ENCODE measurements around the gene PRKD1.
"Not testable (repeated sequence)": the region's sequence is repeated elsewhere in the genome, so short reads cannot be mapped to it uniquely, and the experiment has no call there.

The PRKD1 gene

DNA sequence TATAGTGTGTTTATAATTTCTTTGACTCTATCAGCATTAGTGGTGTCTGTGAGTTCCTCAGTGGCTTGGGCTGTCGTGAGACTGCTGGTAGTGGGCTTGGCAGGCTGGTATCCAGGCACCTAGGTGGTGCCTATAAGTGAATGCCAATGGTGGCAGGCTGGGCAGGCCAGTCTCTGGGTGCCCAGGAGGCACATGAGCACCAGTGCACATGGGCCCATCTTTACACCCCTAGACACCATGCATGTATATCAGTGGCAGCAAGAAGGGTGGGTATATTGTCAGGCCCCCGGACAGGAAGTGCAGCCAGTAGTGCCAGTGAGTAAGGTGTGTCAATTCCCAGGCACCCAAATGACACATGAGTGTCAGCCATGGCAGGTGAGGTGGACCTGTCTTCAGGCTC, 138.2 kb downstream of the PRKD1 start:
- no peak for DNase-seq

DNA sequence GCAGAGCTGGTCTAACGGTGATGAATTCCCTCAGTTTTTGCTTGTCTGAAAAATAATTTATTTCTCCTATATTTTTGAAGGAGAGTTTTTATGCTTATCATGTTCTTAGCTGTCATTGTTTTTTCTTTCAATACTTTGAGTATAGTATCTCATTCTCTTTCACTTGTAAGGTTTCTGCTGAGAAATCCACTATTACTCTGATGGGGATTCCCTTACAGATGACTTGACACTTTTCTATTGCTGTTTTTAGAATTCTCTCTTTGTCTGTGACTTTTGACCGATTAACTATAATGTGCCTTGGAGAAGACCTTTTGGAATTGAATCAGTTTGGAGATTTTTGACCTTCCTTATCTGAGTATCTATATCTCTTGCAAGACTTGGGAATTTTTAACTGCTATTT, 139.6 kb downstream of the PRKD1 start:
- no peak for DNase-seq

DNA sequence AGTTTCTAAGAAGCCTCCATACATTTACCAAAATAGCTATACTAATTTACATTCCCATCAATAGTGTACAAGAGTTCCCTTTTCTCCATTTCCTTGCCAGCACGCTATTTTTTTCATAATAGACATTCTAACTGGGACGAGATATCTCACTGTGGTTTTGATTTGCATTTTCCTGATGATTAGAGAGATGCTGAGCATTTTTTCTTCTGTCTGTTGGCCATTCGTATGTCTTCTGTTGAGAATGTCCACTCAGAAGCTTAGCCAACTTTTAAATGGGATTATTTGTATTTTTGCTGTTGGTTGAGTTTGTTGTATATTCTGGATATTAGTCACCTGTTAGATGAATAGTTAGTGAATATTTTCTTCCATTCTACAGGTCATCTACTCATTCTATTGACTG, 144.1 kb downstream of the PRKD1 start:
- DNase-seq: no peak

DNA sequence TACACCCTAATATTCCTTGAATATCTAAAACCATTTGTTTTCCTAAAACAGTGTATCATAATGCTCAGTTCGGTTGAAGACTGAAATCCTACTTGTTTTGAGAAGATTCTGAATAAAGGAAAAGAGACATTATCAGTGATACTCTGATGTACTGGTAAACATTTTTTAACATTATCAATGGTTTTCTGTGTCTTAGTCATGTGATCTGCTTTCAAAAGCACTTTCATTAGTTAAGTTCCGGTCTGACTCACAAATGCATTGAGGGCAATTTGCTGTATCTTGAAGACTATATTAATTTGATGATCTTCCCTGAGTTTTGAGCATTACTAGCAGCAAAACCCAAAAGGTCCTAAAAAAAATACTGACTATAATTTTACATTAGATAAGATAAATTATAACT, 145.6 kb downstream of the PRKD1 start:
- no peak for DNase-seq

DNA sequence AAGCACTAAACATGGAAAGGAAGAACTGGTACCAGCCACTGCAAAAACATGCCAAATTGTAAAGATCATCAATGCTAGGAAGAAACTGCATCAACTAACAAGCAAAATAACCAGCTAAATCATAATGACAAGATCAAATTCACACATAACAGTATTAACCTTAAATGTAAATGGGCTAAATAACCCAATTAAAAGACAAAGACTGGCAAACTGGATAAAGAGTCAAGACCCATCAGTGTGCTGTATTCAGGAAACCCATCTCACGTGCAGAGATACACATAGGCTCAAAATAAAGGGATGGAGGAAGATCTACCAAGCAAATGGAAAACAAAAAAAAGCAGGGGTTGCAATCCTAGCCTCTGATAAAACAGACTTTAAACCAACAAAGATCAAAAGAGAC, 150.5 kb downstream of the PRKD1 start:
- DNase-seq: not testable (repeated sequence)

DNA sequence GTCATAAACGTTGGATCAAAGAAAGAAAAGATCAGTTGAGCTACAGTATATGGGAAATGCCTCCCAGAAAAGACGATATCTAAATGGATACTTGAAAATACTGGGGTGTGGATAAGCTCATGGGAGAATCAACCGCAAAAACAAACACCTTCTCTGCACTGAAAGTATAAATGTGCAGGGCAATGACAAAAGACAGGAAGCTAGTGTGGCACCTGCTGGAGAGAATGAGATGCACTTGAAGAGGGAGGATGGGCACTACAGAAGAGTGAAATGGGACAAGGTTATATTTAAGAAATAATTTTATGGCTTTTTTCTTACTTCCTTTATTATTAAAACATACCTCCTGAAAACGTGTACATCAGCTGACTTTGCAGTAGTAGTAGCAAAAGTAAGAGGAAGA, 153.7 kb downstream of the PRKD1 start:
- DNase-seq: no peak

DNA sequence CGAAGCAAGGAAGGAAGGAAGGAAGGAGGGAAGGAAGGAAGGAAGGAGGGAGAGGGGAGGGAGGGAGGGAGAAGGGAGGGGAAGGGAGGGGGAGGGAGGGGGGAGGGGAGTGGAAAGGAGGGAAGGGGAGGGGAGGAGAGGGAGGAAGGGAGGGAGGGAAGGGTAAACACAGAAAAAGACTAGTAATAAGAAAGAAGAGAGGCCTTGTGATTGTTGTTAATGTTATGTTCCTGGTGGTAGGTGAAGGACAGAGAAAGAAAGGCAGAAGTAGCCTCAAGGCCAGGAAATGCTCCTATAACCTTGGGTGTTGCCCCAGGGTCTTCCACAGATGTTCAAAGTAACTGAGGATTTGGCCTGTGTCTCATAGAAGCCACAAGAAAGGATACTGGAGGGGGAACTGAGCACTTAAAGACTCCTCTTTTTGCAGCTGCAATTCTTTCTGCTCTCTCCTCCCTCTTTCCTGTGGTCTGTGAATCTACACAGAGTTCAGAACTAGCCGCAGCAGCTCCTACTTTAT, 164.2 kb downstream of the PRKD1 start:
- peak in 1 of 2 experiments; percentile 13 for DNase-seq

DNA sequence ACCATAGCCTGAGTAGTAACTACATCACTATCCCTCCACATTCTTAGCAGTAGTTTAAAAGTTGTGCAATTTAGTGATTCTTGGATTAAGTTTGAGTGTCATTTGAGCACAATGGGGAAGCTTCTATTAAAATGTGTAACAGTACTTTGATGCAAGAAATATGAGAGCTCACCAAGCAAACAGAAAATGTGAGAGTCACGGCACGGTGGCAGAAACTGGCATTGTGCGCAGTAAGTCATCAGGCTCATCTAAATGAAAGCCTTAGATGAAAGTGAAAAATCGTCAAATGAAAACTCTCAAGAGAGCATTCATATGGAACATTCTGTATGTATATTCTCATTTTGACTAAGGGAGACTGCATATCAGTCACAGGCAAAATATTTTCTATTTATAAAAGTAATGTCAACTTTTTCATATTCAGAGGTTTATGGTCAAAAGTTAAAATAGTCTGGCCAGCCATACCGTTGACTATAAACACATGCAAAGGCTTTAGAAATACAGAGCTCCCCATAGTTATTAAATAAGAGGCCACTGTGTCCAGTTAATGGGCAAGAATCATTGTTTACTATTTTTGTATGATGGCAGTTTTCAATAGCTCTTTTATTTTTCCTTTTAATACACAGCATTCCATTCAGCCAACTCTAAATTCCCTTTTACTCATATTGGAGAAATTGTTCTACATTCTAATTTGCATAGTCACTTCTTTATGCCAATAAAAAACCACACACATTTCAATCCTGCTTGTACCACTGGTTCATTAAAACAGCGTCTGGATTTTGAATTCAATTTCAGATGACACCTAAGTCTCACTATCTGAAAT, 167.9 kb downstream of the PRKD1 start:
- DNase-seq: no peak

DNA sequence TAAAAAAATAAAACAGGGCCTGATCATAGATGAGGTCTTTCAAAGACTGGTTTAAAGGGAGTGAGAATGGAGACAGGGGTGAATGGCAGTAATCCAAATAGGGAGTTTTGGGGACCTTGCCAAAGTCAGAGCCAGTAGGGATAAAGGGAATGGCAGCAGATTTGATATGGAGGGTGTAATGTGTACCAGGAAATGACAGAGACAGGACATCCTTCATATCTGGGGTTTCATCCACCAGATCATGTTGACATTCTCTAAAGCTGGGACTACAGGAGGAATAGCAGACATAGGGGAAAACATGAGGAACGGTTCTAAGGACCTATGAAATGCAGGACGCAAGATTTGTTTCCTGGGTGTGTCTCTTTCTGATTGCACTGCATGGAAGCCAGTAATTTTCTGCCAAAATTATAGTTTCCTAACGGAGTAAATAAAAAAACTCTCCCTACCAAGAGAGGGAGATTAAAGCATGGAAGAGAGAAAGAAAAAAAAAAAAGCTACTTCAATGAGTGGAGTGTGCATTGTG, 169.9 kb downstream of the PRKD1 start:
- no peak for DNase-seq

DNA sequence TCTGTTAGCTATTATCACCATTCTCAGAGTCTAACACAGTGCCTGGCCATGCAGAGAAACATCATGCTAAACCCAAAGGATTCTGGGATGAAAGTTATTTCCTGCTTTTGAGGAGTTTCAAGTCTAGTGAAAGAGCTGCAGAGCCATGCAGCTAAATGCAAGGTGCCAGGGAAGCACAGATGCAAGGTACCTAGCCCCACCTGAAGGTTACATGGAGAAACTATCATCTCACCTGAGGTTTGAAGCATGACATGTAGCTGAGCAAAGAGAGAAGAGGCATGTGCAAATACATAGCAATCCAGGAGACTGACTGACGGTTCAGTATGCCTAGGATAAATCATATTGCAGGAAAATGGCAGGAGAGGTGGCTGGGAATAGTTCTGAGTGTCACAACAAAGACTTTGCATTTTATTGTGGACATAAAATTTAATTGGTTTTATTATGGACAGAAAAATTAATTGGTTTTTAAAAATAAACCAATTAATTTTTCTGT, 170.4 kb downstream of the PRKD1 start:
- no peak for DNase-seq

DNA sequence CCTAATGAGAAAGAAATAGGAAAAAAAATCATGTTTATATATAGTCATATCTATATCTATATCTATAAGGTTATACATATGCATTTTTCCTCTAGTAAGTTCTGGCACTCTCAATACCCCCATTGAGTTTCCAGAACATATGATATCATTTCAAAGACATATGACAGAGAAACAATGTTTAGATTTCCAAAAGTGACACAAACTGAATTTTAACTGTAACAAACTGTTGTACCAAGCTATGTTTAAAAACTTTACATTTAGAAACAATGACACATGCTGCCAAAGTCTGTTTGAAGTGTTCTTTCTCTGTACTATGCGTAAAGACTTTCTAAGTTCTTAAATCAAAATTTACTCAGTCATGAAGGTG, 171.6 kb downstream of the PRKD1 start:
- DNase-seq: no peak

DNA sequence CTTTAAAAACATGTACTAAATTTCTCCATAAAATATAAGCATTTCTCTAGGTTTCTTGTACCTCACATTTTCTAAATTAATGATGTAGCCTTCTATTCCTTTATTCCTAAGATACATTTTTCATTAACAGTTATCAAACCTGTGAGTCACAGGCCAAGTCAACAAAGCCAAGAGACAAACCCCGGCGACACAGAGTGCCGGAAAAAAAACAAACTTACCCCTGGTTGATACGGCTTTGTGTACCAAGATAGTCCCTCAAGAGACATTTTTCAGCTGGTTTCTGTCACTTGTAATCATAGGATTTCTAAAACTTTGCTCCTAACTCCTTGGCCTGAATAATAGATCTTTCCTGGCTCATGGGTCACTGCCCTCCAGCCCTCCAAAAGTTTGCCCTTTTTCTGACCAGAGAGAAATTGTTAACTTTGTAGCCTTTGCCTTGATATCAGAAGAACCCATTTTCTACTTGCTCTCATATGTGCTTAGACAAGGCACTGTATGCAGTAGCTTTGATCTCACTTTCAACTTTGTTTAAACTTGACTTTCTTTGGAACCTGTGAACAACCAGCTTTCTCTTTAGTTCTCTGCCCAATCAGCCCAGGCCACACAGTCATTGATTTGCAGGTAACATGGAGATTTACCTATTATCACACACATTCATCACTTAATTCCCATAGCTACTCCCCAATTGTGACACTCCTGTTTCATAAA, 172.2 kb downstream of the PRKD1 start:
- DNase-seq: no peak

DNA sequence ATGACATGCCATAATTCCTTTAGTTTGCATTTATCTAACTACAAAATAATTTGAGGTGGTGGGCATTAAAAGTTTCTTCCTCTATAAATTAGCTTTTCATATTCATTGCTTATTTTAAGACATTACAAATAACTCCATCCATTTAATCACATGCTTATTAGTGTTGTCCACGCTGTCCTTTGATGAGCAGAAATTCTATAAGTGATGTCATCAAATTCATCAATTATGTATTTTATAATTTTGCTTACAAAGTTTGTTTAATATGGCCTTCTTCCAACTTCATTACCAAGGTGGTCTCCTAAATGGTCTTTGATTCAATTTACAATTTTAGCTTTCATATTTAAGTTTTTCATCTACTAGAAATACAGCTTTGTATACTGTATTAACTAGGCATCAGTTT, 173.5 kb downstream of the PRKD1 start:
- no peak for DNase-seq

DNA sequence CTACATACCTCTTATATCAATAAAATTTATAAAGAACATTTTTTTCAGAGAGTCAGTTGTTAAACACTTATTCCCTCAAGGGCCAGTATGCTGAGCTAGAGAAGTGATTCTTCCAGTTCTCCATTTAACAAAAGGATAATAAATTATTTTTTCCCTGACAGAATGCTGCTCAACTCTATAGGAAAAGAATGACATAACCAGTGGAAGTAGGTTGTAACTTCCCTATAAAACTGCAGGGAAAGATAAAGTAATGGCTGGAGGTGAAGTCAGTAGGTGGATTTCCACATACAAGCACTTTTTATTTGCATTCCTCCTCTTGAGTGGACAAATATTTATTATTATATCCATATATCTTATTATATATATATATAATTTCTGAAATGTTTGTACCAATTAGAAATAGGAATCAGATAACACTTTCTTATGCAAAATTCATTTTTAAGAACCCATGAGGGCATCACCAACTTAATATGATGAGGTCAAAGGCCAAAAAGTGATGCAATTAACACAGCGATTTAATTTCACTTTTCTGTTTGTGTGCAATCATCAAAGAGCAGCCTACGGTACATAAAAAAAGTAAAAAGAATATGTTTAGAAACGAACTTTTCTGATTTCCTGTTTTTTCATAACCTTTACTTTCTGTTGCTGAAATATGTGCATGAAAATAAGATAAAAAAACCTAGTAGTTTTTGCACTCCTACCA, 175.3 kb downstream of the PRKD1 start:
- DNase-seq: no peak

DNA sequence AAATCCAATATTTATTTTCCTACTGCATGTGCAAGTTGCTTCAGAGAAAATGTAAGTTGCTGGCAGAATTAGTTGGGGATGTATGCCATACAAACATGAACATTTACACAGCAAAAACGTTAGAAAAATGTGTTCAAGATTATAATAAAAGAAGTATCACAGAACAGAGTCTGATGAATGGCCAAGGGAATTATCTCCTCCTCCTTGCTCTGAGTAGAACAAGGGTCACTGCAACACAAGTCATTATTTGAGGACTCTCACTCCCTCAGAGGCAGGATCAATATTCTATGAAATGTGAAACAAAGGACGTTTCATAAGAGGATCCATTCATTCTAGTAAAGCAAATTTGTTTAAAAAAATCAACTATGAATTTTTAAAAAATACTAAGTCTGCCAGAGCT, 177.8 kb downstream of the PRKD1 start:
- DNase-seq: no peak

DNA sequence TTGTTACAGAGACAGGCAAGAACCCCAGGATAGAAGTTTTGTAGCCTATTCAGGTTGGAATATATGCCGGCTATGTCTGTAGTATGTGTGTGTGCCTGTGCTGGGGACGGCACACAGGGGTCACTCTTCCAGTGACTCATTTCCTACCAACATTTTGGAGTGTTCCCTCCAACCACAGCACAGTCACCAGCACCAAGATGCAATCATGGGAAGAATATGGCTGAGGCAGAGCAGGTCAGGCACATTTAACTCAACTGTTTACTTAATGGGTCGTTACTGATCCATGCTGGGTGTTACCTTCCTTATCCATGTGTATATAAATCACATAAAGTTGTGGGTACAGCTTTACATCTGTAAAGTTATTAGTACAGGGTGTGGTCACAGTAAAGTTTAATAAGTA, 178.3 kb downstream of the PRKD1 start:
- no peak for DNase-seq

DNA sequence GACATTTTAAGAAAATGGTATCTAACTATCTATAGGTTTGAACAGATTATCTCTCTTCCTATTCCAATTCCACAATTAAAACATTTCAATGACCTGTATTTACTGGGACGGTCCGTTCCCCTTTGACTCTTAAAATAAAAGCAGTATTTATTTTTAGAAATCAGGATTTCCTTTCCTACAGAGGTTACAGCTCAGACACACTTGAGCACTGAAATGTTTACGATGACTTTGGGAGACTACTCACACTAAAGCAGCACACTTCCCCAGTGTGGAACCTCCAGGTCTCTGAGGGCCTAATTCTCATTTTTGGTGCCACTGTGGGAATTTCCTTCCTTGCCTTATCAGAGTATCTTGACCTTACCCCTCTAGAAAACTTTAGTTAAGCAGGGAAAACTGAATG, 181.8 kb downstream of the PRKD1 start:
- DNase-seq: no peak

DNA sequence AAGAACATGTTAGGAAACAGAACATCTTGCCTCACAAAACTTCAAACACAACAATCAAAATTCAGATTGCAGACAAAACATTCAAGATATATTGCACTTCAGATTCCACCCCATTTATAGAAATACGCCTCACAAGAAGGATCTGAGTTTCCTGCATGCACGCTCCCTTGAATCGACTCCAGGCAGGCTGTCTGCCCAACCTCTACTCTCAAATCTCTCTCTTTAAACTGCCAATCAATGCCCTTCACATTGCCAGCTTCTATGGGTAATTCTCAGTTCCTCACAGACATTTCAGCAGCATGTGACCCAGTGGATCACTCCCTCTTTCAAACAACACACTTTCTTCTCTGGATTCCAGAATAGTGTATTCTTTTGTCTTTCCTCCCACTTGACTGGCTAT, 184.1 kb downstream of the PRKD1 start:
- no peak for DNase-seq

DNA sequence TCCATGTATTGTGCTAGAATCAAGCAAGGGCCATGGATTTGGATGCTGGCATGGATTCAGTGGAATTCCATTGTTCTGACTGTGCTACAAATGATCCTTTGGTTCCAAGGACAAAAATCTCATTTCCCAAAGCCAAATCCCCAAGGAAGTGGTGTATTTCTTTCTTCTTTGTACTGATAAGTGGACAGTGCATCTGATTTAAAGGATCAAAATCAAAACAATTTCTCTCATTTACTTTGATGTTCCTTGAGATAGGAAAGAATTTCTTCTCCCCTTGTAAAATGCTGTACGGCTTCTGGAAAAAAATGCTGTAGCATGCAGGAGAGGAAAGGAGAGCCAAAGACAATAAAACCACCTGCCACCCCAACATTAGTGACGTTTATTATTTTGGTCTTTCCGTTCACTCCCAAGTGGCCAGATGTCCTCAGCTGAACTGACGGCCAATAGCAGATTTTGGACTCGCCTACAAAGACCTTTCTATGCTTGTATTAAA, 185.7 kb downstream of the PRKD1 start:
- no peak for DNase-seq

DNA sequence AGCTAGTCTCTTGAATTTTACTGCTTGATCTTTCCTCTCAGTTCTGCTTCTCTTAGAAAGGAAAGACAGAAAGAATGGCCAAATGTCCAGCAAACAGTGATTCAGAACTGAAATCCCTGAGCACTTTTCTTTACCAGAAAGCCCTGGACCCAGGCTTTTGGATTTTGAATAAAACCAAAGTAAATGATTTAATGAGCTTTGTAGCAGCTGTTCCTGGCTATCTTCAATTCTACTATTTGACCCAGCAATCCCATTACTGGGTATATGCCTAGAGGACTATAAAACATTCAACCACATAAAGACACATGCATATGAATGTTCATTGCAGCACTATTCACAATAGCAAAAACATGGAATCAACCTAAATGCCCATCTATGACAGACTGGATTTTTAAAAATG, 187.2 kb downstream of the PRKD1 start:
- no peak for DNase-seq

DNA sequence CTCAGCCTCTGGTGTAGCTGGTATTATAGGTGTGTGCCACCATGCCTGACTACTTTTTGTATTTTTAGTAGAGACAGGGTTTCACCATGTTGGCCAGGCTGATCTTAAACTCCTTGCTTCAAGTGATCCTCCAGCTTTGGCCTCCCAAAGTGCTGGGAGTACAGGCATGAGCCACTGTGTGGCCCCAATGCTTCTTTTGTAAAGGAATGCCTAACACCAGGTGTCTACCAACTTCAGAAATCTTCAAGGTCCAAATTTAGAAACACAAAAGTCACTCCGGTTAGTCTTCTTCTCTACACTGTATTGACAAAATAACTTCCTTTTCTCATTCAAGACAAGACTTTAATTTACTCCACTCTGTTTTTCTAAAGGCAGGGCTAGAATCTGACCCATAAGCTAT, 188.7 kb downstream of the PRKD1 start:
- DNase-seq: no peak

DNA sequence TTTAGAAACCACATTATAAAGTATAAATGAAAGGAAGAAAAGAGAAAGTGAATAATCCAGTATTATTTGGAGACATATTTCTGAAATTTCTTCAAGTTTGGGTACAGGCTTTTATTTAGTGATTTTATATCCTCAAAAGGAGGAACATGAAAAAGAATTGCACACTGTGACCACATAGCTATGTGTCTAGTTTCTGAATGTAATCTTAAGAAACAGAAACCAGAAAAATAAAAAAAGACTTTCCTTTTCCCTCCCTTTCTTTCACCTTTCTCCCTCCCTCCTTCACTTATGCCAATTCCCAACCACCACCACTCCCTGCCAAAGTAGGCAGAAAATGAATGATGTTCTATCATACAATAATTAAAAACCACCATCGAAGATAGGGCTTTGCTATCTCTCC, 189.6 kb downstream of the PRKD1 start:
- DNase-seq: no peak

DNA sequence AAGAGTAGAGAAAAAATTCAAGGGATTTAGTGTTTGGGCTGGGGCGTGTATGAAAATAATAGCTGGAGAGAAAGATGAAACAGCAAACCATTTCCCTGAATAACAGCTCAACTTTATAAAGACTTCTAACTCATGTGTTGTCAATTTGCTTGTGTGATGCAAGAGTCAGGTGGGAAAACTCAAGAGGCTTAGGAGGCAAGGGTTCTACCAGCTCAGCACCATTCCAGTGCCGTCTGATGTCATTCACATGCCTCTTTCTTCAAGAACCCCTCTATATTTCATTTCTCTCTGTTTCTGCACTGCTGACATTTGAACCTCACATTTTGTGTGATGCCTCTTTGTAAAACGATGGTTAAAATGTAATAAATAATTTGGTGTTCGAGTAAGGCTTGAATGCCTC, 192.2 kb downstream of the PRKD1 start:
- no peak for DNase-seq

All from Kasumi-1 (cell line).